Hematopoietic multipotent progenitor cell (in vitro differentiated cells): ENCODE measurements around the gene OPN3. TPM values are rescaled to one million over a fixed set of nuclear protein-coding genes. Genes with fewer than 3 reads are reported as not detected.

Source experiments
- DNase-seq, 3 donors: peaks; one replicate each; pipeline ENCODE4 v3.0.0-alpha.2; 2011 to 2015; ENCODE audit warnings: low read depth in 2 of 3, low spot score in 2 of 3
- total RNA-seq: library from RNA; depleted of rRNA; stranded (reverse); fragments of >200 nt; gene quantifications from one replicate; pipeline ENCODE4 v1.2.3, GENCODE V29; 2012

OPN3 gene
- total RNA-seq, 1 donor, result 17.8 TPM

DNA sequence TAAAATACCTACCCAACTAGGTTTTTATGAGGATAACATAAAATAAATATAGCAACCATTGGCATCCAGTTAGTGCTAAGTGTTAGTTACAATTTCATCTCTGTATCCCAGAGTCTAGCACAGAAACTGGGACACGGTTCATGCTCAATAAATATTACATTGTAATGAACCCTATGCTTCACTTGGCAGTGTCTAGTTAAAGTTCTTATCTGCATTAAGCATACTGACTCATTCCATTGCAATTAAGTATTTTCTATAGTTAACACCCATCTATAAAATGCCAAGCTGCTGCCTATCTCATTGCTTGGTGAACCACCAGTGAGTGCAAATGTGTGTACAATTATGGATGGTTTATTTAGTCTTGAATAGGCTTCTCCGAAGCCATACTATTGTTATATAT lies 15.2 kb downstream of the OPN3 start:
- DNase-seq, result no peak

DNA sequence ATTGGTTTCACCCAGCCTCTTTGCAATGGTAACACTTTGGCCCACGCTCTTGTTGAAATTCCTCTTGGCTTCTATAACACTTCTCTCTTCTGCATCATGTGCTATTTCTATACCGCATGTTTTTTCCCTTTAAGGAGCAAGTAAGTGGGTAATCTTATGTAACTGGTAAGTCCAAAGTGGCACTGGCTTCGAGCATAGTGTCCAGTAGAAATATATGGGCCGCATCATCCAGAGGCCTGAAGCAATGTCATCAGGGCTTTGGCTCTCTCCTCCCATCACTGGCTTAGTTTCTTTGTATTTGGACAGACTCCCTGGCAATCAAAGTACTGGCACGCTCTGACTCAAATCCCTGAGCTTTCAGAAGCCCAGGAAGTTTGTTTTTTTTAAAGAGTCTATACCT lies 17.5 kb downstream of the OPN3 start:
- DNase-seq, result no peak

DNA sequence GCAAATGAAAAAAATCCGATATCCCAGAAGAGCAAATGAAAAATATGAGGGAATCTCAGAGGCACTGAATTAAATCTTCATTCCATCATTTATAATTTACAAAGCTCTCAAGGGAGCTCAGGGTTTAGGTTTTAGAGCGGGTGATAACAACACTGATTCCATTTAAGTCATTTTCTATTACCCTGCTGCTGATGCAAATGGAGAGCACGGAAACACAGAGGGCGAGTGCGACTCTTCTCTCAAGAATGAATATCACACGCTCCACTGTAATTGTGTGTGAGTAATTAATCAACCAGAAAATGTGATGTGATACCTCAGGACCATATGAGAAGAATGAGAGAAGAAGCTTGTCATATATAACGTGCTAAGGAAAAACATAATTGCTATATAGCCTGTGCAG lies 22.7 kb downstream of the OPN3 start:
- no peak for DNase-seq

DNA sequence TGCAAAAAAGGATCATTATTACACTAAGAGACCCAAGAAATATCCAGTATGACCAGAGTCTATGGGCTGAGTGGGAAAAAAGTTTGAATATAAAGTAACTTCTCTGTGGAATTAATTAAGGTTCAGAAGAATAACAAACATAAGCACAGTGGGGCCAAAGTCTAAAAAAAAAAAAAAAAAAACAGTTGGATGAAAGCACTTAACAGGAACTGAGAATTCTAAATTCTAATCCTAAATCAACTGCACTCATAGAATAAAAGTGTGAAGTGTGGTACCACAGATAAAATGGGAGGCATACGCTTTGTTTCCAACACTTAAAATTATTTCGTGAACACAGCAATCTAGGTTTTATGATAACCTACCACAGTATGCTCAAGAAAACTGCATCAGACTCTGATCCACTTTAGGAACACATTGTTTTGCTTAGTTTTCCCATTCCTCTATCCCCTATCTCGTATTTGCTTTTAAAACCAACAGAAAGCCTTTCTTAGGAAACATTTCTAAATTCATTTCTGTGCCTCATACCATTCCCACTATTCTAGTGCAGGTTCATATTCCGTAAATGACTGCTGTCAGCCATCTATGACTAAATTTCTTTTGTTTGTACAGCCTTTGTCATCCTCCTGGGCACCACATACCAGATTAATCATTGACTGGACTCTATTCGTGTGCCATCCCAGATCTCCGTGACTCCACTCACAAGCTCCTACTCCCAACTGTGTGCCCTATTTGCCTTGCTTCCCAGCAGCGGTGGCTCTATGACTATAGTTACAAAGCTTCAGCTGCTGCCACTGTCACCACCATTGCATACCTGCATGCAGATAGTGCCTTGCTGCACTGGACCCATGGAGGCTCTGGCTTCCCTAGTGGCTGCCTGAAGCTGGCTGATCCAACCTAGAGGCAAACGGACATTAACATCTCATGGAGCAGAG lies 24.9 kb downstream of the OPN3 start:
- DNase-seq, result no peak

DNA sequence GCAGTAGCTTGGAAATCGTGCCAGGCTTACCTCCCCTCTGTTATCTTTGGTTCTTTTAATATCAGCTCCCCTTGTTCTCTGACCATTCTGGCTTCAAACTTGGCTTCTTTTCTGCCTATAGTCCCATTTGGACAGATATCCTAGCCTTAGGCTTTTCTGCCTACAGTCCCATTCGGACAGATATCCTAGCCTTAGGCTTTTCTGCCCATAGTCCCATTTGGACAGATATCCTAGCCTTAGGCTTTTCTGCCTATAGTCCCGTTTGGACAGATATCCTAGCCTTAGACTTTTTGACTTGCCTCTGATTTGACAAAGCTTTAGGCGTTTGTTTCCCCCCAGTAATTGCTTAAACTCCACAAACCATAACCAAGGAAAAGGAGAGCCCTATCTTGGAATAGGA lies 25.6 kb downstream of the OPN3 start:
- DNase-seq, result no peak

DNA sequence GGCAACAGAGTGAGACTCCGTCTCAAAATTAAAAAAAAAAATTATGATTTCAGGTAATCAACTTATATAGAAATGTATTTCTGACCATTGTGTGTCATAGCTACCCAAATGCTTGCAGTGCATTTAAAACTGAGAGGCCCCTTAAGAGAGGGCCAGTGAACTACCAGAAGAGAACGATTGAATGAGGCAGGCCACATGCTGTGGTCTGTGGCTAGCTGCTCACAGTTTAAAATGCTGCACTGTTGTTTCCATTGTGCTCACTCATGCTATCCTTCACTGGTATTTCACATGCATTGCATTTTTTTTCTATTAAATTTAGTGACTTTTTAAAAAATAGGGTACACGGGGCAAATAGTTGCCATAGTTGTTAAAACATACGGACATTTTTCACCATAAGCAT lies 26.0 kb downstream of the OPN3 start:
- DNase-seq, result no peak

DNA sequence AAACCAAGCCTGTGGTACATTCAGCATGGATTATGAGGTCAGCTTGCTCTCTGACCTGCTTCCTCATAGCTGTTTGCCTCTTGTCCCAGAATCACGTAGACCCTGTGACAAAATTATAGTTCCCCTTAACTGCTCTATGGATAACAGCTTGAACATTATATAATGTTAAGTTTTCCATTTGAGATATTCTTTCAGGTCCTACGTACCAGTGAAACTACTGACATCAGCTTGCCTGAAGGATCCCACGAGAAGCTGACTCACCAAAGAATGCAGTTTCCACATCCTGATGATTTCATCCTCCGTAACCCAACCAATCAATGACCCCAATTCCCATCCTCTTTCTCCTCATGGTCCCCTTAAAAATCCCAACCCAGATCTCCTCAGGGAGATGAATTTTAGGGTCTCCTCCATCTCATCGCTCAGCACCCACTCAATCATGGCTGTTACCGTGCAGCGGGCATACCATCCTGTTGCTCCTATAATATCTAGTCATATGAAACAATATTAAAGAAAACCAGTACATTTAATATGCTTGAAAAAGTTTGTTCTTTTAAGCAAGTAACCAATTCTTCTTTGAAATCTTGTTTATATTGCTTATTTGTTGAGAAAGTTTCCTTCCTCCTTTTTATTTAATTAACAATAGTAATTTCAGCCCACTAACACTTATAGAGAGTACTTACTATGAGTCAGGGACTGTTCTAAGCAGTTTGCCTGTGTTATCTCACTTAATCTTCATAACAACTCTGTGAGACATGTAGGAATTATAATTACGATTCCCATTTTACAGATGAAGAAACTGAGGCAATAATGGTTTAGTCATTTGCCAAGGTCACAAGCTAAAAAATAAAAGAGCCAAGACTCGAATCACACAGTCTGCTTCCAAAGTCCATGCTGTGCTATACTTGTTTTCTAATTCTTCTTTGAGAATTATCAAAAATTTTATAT lies 27.4 kb downstream of the OPN3 start:
- no peak for DNase-seq

DNA sequence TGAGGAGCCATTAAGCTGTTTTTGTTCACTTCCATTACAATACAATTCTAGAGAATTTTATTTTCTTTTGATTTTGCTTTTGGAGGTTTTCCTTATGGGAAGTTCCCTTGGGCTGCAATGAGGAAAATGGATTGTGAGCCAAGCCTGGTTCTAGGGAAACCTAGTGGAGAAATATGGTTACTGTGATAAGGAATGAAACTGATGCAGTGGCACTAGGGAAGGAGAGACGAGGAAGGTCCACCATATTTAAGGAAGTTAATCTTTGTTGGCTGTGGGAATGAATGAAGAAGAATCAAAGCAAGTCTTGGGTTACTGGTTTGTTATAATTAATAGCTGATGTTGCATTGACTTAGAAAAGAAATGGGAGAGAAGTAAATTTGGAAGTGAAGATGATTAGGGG lies 28.4 kb downstream of the OPN3 start:
- no peak for DNase-seq

DNA sequence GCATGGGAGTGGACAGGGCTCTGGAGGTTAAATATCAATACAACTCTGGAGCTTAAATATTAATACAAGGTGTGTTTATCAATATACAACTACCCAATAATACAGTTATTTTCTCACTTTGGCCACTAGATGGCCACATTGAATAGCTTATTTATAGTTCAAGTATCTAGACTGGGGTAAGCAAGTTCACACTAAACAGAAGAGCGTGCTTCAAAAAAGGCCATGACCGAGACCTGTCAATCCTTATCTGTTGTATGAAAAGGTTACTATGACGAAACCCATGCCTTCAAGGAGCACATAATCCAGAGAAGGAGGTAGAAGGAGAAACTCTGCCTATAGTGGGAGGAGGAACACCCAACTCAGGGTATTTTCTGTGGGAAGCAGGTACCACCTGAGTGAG lies 29.1 kb downstream of the OPN3 start:
- peak; percentile 26 to 81 (median 38) for DNase-seq

DNA sequence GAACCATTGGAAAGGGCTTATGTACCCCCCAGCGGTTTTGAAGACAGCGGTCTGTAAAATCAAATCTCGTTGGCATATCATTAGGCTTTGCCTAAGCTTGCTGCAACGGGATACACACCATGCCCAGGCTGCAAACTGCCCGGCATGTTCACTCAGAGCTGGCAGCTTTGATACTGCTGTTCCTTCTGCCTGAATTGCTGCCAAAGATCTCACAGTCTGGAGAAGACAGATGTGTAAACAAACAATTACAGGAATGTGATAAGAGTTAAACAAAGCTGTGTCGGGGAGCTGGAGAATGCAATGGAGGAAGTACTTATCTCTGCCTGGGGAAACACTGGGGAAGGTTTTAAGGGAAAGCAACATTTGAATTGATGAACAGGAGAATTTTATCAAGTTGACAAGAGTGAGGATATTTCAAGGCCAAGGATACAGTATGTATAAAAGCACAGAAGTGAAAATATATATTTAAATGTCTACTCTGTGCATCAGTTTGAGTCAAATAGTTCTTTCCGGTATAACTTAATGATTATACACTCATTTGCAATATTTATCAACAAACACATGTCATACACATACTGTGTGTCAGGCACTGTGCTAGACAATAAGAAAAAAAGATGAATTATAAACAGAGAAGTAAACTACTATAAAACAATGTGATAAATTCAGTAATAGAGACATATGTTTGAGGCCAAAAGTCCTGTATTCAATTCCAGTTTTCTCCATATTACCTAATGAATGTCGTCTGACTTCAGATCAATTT lies 29.9 kb downstream of the OPN3 start:
- no peak for DNase-seq

DNA sequence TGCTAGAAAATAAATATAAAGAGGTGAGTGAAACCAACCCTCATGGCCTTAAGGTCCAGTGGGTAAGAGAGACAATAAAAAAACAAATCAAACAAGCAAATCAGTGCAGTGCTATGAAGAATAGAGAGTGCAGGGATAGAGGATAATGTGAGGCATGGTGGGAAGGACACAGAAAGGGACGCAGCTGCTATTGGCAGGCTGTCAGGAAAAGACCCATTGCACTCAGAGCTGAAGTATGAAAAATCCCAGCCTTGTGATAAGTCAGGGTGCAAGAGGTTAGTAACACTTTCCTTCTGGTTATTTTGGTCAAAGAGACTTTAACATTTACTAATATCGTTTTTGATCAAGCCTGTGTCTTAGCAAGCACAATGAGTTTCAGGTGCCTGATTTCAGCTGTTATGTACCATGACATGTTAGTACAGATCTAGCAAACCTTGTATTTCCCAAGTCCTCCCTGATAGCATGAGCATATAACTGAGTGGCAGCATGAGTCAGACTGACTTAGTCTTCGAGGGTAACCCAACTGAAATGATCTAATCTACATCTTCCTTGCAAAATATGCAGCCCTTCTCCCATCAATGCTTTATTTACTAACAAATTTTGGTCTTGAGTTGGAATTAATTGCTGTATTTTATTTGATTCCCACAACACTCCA lies 31.7 kb downstream of the OPN3 start:
- DNase-seq, result no peak

DNA sequence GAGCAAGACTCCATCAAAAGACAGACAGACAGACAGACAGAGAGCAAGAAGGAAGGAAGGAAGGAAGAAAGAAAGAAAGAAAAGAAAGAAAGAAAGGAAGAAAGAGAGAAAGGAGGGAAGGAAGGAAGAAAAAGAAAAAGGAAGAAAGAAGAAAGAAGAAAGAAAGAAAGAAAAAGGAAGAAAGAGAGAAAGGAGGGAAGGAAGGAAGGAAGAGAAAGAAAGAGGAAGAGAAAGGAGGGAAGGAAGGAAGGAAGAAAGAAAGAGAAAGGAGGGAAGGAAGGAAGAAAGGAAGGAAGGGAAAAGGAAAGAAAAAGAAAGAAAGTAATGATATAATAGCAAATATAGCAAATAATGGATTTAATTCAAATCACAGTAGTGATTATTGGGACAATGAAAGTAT lies 32.7 kb downstream of the OPN3 start:
- no peak for DNase-seq

DNA sequence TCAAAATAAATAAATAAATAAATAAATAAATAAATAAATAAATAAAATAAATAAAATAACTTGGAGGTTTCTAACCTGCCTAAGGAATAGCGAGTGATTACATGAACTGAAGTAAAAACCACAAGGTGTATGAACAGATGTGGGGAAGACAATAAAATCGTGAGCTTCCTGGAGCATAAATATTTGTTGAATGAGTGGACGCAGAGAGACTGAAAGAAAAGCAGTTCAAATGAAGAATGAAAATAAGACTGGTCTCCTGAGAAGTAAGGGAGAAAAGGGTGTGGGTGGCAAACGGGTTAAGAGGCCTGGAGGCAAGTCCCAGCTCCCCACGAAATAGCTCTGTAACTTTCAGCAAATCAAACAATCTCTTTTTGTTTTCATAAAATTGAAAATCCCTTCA lies 33.6 kb downstream of the OPN3 start:
- DNase-seq, result no peak

DNA sequence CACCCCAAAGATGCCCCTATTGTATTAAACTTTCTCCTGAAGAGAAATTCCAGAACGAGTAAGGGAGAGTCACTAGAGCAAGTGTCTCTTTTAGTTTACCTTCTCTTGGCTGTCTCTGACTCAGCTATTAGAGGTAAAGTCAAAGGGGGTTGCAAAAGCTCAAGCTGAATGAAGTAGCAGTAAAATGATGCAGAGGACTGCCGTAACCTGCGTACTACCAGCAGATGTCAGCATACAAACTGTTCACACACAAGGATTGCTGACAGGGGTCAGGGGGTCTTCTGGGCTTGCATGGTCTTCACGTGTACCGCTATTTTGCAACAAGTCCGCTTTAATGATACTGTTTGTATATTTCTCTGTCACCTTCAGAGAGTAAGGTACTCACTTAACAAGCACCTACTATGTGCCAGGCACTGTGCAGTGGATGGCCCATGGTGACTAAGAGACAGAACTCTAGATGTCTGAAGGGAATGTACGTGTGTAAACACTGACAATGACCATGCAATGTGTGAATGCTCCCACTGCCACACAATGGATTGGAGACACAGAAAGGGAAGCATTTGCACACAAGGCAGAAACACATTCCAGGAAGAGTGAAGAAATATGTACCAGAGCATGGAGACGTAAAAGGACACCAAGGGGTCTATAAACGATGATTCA lies 34.9 kb downstream of the OPN3 start:
- DNase-seq, result peak in 1 of 3 donors; percentile 9

DNA sequence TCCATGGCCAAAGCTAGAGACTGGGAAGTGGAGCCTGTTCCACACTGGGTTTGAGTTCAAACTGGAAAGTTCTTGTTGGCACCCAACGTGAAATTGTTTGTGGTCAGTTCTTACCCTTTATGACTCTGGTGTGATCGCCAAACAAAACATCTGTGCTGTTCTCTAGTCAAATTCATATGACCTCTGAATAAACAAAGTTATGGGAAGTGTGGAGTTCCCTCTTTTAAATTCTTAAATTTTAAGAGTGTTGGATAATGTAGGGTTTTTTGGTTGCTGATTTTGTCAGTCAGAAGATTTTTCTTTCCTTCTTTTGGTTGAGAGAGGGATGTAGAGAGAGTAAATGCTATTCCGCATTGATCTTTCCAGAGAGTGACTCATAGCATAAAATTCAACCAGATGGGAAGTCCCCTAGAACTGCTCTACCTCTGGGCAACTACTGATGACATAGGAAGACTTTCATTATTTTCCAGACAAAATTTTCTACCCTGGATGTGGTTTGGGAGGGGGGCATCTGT lies 36.4 kb downstream of the OPN3 start:
- no peak for DNase-seq

DNA sequence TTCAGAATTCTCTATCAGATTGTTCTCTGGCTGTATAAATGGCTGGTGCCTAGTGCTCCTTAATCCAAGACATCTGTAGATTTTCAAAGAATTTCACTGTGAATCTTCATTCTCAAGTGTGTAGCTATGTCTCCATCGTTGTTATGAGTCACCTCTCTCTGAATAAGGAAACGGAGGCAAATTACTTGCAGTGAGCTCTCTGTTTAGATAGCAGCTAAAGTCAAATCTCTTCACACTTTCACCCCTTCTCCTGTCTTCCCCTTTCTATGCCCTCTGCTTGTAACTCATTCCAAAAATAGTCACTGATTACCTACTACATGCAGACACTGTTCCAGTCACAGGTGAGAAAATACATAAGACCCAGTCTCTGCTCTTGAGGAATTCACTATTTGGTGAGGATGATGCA lies 39.7 kb downstream of the OPN3 start:
- DNase-seq, result no peak

DNA sequence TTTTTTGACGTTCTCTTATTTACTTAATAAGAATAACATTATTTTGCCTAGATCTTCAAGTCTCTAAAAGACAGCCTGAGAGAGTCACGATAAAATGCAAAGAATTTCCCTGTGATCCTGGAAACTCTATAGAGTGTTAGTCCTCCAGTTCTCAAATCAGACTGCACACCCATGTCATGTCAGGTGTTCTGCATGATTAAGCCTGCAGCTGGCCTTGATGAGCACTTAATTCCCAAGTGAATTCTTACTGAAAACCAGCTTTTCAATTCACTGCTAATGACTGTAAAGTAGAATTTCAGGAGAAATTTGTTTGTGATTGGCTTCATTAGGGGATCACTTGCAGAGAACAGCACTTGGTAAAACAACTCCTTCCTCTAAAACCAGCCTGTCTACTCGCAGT lies 41.9 kb downstream of the OPN3 start:
- DNase-seq, result no peak

DNA sequence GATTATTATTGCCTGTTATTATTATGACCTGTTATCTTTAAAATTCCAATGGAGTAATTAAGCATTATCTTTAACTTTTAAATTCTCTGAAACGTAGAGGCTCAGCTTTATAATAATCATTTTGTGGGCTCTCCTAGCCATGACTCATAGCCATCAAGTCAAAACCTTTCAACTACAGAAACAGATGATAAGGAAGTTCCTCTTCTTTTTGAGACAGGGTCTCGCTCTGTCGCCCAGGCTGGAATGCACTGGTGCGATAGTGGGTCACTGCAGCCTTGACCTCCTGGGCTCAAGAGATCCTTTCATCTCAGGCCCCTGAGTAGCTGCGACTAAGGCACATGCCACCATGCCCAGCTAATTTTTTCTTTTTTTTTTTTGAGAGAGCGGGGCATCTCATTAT lies 43.5 kb downstream of the OPN3 start:
- DNase-seq, result no peak

DNA sequence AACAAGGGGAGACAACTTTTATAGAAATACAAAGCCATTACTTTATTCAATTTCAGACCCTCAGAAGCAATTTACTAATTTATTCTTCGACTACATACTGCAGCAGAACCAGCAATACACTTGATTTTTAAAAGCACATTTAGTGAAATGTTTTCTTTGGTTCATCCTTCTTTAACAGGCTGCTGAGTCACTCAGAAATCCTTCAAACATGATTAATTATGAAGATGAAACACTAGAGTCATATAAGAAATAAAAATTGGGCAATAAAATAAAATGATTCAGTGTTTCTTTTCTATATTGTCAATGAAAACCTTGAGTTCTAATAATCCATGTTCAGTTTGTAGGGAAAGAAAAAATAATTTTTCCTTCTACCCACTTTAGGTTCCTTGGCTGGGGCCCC lies 47.0 kb downstream of the OPN3 start:
- no peak for DNase-seq
